Hepatocyte (in vitro differentiated cells): Measurements from ENCODE around the gene FAF1. TPM values are rescaled to one million over a fixed set of nuclear protein-coding genes. Genes with fewer than 3 reads are reported as not detected.

ENCODE experiments used
- DNase-seq: peaks from one replicate; pipeline ENCODE4 v3.0.0-alpha.2; 2016; ENCODE audit warnings: low spot score
- H2AFZ ChIP-seq: fragments of 200-600 bp; sonication (generic); 2 replicates; pipeline ENCODE4 v1.6.0; 2016; ENCODE audit warnings: antibody characterized with exemption, mild to moderate bottlenecking
- H3K27ac ChIP-seq: fragments of 200-600 bp; sonication (generic); 2 replicates; pipeline ENCODE4 v1.5.1; 2016; ENCODE audit warnings: mild to moderate bottlenecking
- H3K27me3 ChIP-seq: fragments of 200-600 bp; sonication (generic); 2 replicates; pipeline ENCODE4 v1.6.1; 2016
- H3K36me3 ChIP-seq: fragments of 200-600 bp; sonication (generic); replicated peaks from 2 replicates; pipeline ENCODE4 v1.5.1; 2016; ENCODE audit warnings: low read depth; ENCODE audit not compliant: insufficient read depth
- H3K4me1 ChIP-seq: fragments of 200-600 bp; sonication (generic); 2 replicates; pipeline ENCODE4 v1.5.1; 2016; ENCODE audit warnings: mild to moderate bottlenecking, moderate library complexity; ENCODE audit not compliant: insufficient read depth
- H3K4me2 ChIP-seq: fragments of 200-600 bp; sonication (generic); 2 replicates; pipeline ENCODE4 v1.6.0; 2016
- H3K4me3 ChIP-seq: fragments of 200-600 bp; sonication (generic); 2 replicates; pipeline ENCODE4 v1.5.1; 2016; ENCODE audit warnings: mild to moderate bottlenecking
- H3K79me2 ChIP-seq: fragments of 200-600 bp; sonication (generic); 2 replicates; pipeline ENCODE4 v1.6.0; 2017; ENCODE audit warnings: mild to moderate bottlenecking
- H3K9me2 ChIP-seq: fragments of 200-600 bp; sonication (generic); replicated peaks from 2 replicates; pipeline ENCODE4 v1.6.0; 2017; ENCODE audit warnings: mild to moderate bottlenecking; ENCODE audit not compliant: insufficient read depth
- H3K9me3 ChIP-seq: fragments of 200-600 bp; sonication (generic); 2 replicates; pipeline ENCODE4 v1.5.1; 2016; ENCODE audit warnings: low read depth, mild to moderate bottlenecking
- H4K20me1 ChIP-seq: fragments of 200-600 bp; sonication (generic); 2 replicates; pipeline ENCODE4 v1.6.0; 2016; ENCODE audit warnings: mild to moderate bottlenecking; ENCODE audit not compliant: insufficient read depth, poor library complexity, severe bottlenecking
- EZH2 ChIP-seq: fragments of 200-600 bp; sonication (generic); IDR thresholded peaks from 2 replicates; pipeline ENCODE4 v1.6.1; 2016; ENCODE audit warnings: antibody characterized with exemption, mild to moderate bottlenecking, borderline replicate concordance
- EZH2phosphoT487 ChIP-seq: fragments of 200-600 bp; sonication (generic); IDR thresholded peaks from one replicate; pipeline ENCODE4 v1.6.1; 2018; ENCODE audit warnings: antibody characterized with exemption, mild to moderate bottlenecking, low read depth, moderate library complexity; ENCODE audit not compliant: unreplicated experiment, severe bottlenecking
- WGBS: methylation state at CpG from one replicate; pipeline ENCODE4 v1.1.6; 2016; ENCODE audit warnings: low lambda C conversion rate; ENCODE audit errors: missing lambda C conversion rate; 5-methylcytosine and 5-hydroxymethylcytosine counted together
- polyA plus RNA-seq: library from polyadenylated mRNA; unstranded; fragments of >200 nt; fragmentation: Nextera tagmentation; extraction: Ambion mirVana; gene quantifications from 2 replicates; pipeline ENCODE4 v1.2.1, GENCODE V29; 2016
- total RNA-seq: library from RNA; depleted of rRNA; stranded (reverse); fragments of >200 nt; gene quantifications from 2 replicates; pipeline ENCODE4 v1.2.3, GENCODE V29; 2014
- TF ChIP-seq, protein P1 (sequence below): fragments of 200-600 bp; sonication (generic); IDR thresholded peaks from 2 replicates; pipeline ENCODE4 v1.5.1; 2016; ENCODE audit warnings: antibody characterized with exemption, mild to moderate bottlenecking; ENCODE audit not compliant: poor library complexity

The FAF1 gene
- total and polyA plus RNA-seq, 2 experiments from 2014 or later = 25.7 to 35.5 TPM

- TF ChIP-seq EZH2 (no peak), EZH2phosphoT487 (no peak)
- TF ChIP-seq, protein P1, sequence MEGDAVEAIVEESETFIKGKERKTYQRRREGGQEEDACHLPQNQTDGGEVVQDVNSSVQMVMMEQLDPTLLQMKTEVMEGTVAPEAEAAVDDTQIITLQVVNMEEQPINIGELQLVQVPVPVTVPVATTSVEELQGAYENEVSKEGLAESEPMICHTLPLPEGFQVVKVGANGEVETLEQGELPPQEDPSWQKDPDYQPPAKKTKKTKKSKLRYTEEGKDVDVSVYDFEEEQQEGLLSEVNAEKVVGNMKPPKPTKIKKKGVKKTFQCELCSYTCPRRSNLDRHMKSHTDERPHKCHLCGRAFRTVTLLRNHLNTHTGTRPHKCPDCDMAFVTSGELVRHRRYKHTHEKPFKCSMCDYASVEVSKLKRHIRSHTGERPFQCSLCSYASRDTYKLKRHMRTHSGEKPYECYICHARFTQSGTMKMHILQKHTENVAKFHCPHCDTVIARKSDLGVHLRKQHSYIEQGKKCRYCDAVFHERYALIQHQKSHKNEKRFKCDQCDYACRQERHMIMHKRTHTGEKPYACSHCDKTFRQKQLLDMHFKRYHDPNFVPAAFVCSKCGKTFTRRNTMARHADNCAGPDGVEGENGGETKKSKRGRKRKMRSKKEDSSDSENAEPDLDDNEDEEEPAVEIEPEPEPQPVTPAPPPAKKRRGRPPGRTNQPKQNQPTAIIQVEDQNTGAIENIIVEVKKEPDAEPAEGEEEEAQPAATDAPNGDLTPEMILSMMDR = no peak
- Histone ChIP-seq H3K9me3 (no peaks in the 10 kb centered on the region), H3K4me2 (no peak overlapping the region), H3K27me3 (peaks cover 78% of the 10 kb centered on the region), H3K9me2 (no peaks in the 10 kb centered on the region), H3K4me1 (peaks cover 12% of the 10 kb centered on the region), H3K27ac (no peak overlapping the region), H3K36me3 (no peaks in the 10 kb centered on the region), H2AFZ (no peak overlapping the region), H3K4me3 (no peak overlapping the region), H3K79me2 (no peaks in the 10 kb centered on the region), H4K20me1 (no peaks in the 10 kb centered on the region)
- 48% methylated on average over 1 of the region's 1 CpG for WGBS
- no peak for DNase-seq
Measured at GRCh38 chr1:50972766-50973165, 12.7 kb upstream of the FAF1 start.

DNA sequence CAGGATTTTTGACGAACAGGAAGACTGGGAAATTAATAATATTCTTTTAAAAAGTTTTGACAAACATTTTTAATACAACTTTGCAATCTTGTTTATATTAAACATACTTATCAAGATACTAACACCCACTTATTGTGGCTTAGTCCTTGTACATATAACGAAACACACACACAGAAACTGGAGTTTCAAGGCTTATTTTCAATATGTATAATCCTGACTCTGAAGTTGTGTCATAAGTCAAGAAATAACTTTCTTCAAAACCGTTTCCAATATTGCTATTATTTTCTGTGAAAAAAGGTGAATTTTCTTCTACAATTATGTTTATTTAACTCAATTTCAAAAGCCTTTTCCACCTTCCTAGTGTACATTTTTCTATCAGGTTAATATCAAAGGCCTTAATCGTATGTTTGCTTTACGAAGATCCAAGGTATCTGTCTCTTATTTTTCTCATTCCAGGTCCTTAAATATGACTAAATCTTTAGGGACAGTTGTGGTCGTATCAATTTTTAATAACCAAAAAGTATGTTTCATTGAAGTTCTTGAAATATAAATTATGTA, 11.8 kb upstream of the FAF1 start:
- no peak overlapping the region for H2AFZ ChIP-seq
- peaks cover 9% of the 10 kb centered on the region for H3K4me1 ChIP-seq
- H3K4me3 ChIP-seq = no peak overlapping the region
- no peaks in the 10 kb centered on the region for H3K36me3 ChIP-seq
- no peaks in the 10 kb centered on the region for H4K20me1 ChIP-seq
- no peaks in the 10 kb centered on the region for H3K9me2 ChIP-seq
- no peak overlapping the region for H3K4me2 ChIP-seq
- peaks cover 68% of the 10 kb centered on the region for H3K27me3 ChIP-seq
- no peaks in the 10 kb centered on the region for H3K79me2 ChIP-seq
- DNase-seq = no peak
- H3K27ac ChIP-seq = no peak overlapping the region
- WGBS = 64% methylated on average over 6 of the region's 6 CpGs
- H3K9me3 ChIP-seq = no peaks in the 10 kb centered on the region
- TF ChIP-seq, protein P1 = no peak
- TF ChIP-seq EZH2 = no peak
- no peak for TF ChIP-seq EZH2phosphoT487

- Histone ChIP-seq H3K4me3 (peak overlapping the region; percentile 71), H3K4me2 (peak overlapping the region; percentile 98), H3K79me2 (no peaks in the 10 kb centered on the region)
Measured at GRCh38 chr1:50970931-50971582, 11.0 kb upstream of the FAF1 start.

More at GRCh38 chr1:50970931-50971582, 11.0 kb upstream of the FAF1 start:
- no peaks in the 10 kb centered on the region for H3K9me2 ChIP-seq
- no peaks in the 10 kb centered on the region for H3K36me3 ChIP-seq
- H3K9me3 ChIP-seq = no peaks in the 10 kb centered on the region
- no peaks in the 10 kb centered on the region for H4K20me1 ChIP-seq
- peaks cover 65% of the 10 kb centered on the region for H3K27me3 ChIP-seq
- peaks cover 9% of the 10 kb centered on the region for H3K4me1 ChIP-seq
- no peak for DNase-seq
- WGBS = 31% methylated on average over 7 of the region's 7 CpGs
- no peak overlapping the region for H2AFZ ChIP-seq
- TF ChIP-seq EZH2 = no peak
- TF ChIP-seq EZH2phosphoT487 = no peak
- TF ChIP-seq, protein P1 = no peak
- H3K27ac ChIP-seq = no peak overlapping the region
